WTC11 (cell line): Measurements from ENCODE around the gene DPP4. TPM values are rescaled to one million over a fixed set of nuclear protein-coding genes. Genes with fewer than 3 reads are reported as not detected.

Experiments
- ATAC-seq: fragments of 200-7000 bp; cut with Tn5 transposase; 2 replicates; pipeline ENCODE4 v1.10.0; 2021; ENCODE audit warnings: mild to moderate bottlenecking, moderate library complexity
- CTCF ChIA-PET: fragments of 300-600 bp; sonication (Branson Sonifier 250); formaldehyde crosslinking; loops from one replicate; lab custom pipeline; 2021; ENCODE audit warnings: antibody characterized with exemption; lab: Charles Lee
- POLR2A ChIA-PET: fragments of 350-600 bp; sonication (Branson Sonifier 250); formaldehyde crosslinking; loops from one replicate; lab custom pipeline; 2021; ENCODE audit warnings: antibody characterized with exemption; lab: Charles Lee
- DNase-seq: peaks from one replicate; pipeline ENCODE4 v3.0.0; 2021; ENCODE audit warnings: low spot score
- H3K27ac Mint-ChIP-seq: 2 replicates; pipeline ENCODE4 v1.8.0; 2021; ENCODE audit warnings: mixed read lengths
- H3K27me3 Mint-ChIP-seq: 2 replicates; pipeline ENCODE4 v1.8.0; 2021; ENCODE audit warnings: low read depth, mild to moderate bottlenecking, moderate library complexity, mixed read lengths
- H3K36me3 Mint-ChIP-seq: 2 replicates; pipeline ENCODE4 v1.8.0; 2021; ENCODE audit warnings: mixed read lengths
- H3K4me1 Mint-ChIP-seq: 2 replicates; pipeline ENCODE4 v1.8.0; 2022; ENCODE audit warnings: mixed read lengths
- H3K4me3 Mint-ChIP-seq: 2 replicates; pipeline ENCODE4 v1.8.0; 2021; ENCODE audit warnings: mild to moderate bottlenecking, moderate library complexity, mixed read lengths
- H3K9me3 Mint-ChIP-seq: 2 replicates; pipeline ENCODE4 v1.8.0; 2021; ENCODE audit warnings: mixed read lengths
- CBFB ChIP-seq: sonication (generic); formaldehyde crosslinking; IDR thresholded peaks from 2 replicates; pipeline ENCODE4 v1.8.1; 2022; ENCODE audit warnings: mild to moderate bottlenecking, low read depth, missing genetic modification reagents
- CREB1 ChIP-seq: sonication (generic); formaldehyde crosslinking; IDR thresholded peaks from 2 replicates; pipeline ENCODE4 v1.8.0; 2023; ENCODE audit warnings: mild to moderate bottlenecking, missing genetic modification reagents
- ETV6 ChIP-seq: sonication (generic); formaldehyde crosslinking; IDR thresholded peaks from 2 replicates; pipeline ENCODE4 v1.8.1; 2022; ENCODE audit warnings: mild to moderate bottlenecking, missing genetic modification reagents
- GABPB1 ChIP-seq: sonication (generic); formaldehyde crosslinking; IDR thresholded peaks from 2 replicates; pipeline ENCODE4 v1.8.1; 2023; ENCODE audit warnings: mild to moderate bottlenecking, missing genetic modification reagents
- JUN ChIP-seq: sonication (generic); formaldehyde crosslinking; IDR thresholded peaks from 2 replicates; pipeline ENCODE4 v1.8.0; 2023; ENCODE audit warnings: mild to moderate bottlenecking, missing genetic modification reagents
- NFYB ChIP-seq: sonication (generic); formaldehyde crosslinking; conservative IDR thresholded peaks from 2 replicates; pipeline ENCODE4 v1.8.0; 2022; ENCODE audit warnings: low read depth, missing genetic modification reagents
- NR3C1 ChIP-seq: sonication (generic); formaldehyde crosslinking; conservative IDR thresholded peaks from 2 replicates; pipeline ENCODE4 v1.8.1; 2023; ENCODE audit warnings: low read depth, mild to moderate bottlenecking, missing genetic modification reagents
- SMAD3 ChIP-seq: sonication (generic); formaldehyde crosslinking; IDR thresholded peaks from 2 replicates; pipeline ENCODE4 v1.8.0; 2022; ENCODE audit warnings: missing genetic modification reagents, mild to moderate bottlenecking, borderline replicate concordance
- SOX15 ChIP-seq: fragments of 250-450 bp; sonication (Bioruptor Pico); IDR thresholded peaks from 2 replicates; pipeline ENCODE4 v1.9.0; 2021; ENCODE audit warnings: mild to moderate bottlenecking
- TP53 ChIP-seq: sonication (generic); formaldehyde crosslinking; IDR thresholded peaks from 2 replicates; pipeline ENCODE4 v1.8.1; 2023; ENCODE audit warnings: mild to moderate bottlenecking, missing genetic modification reagents
- ZNF232 ChIP-seq: sonication (generic); formaldehyde crosslinking; IDR thresholded peaks from 2 replicates; pipeline ENCODE4 v1.8.0; 2022; ENCODE audit warnings: mild to moderate bottlenecking, missing genetic modification reagents
- total RNA-seq: library from RNA; stranded (reverse); gene quantifications from 3 replicates; pipeline ENCODE4 v1.2.3, GENCODE V29; 2021
- TF ChIP-seq, protein P1 (sequence below): sonication (generic); formaldehyde crosslinking; IDR thresholded peaks from 2 replicates; pipeline ENCODE4 v1.8.0; 2022; ENCODE audit warnings: mild to moderate bottlenecking, missing genetic modification reagents
- TF ChIP-seq, protein P2 (sequence below): sonication (generic); formaldehyde crosslinking; IDR thresholded peaks from 2 replicates; pipeline ENCODE4 v1.8.0; 2022; ENCODE audit warnings: mild to moderate bottlenecking, missing genetic modification reagents
- TF ChIP-seq, protein P3 (sequence below): fragments of 250-450 bp; sonication (Bioruptor Pico); IDR thresholded peaks from 2 replicates; pipeline ENCODE4 v1.9.0; 2021; ENCODE audit warnings: mild to moderate bottlenecking
- TF ChIP-seq, protein P4 (sequence below): sonication (generic); formaldehyde crosslinking; IDR thresholded peaks from 2 replicates; pipeline ENCODE4 v1.8.1; 2022; ENCODE audit warnings: mild to moderate bottlenecking, missing genetic modification reagents, moderate library complexity, borderline replicate concordance
- TF ChIP-seq, protein P5 (sequence below): sonication (generic); formaldehyde crosslinking; IDR thresholded peaks from 2 replicates; pipeline ENCODE4 v1.8.1; 2023; ENCODE audit warnings: mild to moderate bottlenecking, missing genetic modification reagents
- TF ChIP-seq, protein P6 (sequence below): sonication (generic); formaldehyde crosslinking; IDR thresholded peaks from 2 replicates; pipeline ENCODE4 v1.8.0; 2022; ENCODE audit warnings: missing genetic modification reagents

Gene DPP4
- total RNA-seq, 1 experiment from 2014 or later, result 3.6 TPM

DNA sequence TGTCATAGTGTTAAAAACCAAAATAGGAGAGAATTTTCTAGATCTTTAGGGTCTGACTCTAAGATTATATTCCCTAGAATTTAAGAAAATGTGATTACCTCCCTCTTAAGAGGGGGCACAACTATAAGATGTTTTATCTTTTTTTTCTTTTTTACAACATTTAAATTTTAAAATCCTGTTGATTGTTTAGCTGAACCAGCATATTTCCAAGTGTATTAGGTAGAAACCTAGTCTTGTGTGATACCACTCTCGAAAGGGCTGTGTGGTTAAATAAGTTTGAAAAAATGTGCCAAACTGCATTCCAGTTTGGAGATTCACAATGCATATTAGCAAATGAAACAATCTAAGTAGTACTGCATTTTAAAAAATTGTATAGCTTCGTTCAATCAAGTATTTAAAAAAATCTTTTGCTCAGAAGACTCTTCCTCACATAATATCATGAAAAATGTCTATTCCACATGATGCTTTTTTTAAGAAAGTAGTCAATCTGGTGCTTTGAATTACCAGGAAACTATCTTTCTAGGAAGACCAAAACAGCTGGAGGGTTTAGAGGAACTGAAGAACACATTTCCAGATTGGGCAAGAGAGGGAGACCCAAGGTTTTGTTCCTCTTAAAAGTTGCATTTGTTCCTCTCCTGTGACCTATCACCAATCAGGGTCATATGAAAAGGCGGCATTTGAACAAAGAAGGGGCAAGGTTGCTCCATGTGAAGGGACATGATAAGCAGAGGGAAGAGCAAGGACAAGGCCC is 98.8 kb downstream of the DPP4 start (continued):
- no peak for TF ChIP-seq CBFB
- TF ChIP-seq TP53 (CRISPR knock-in tag), result no peak
- no peak for TF ChIP-seq SOX15 (CRISPR knock-in tag)
- TF ChIP-seq, protein P1, sequence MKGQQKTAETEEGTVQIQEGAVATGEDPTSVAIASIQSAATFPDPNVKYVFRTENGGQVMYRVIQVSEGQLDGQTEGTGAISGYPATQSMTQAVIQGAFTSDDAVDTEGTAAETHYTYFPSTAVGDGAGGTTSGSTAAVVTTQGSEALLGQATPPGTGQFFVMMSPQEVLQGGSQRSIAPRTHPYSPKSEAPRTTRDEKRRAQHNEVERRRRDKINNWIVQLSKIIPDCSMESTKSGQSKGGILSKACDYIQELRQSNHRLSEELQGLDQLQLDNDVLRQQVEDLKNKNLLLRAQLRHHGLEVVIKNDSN, result no peak
- TF ChIP-seq, protein P2, sequence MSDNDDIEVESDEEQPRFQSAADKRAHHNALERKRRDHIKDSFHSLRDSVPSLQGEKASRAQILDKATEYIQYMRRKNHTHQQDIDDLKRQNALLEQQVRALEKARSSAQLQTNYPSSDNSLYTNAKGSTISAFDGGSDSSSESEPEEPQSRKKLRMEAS (CRISPR knock-in tag), result no peak
- TF ChIP-seq, protein P3, sequence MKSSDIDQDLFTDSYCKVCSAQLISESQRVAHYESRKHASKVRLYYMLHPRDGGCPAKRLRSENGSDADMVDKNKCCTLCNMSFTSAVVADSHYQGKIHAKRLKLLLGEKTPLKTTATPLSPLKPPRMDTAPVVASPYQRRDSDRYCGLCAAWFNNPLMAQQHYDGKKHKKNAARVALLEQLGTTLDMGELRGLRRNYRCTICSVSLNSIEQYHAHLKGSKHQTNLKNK (CRISPR knock-in tag), result no peak
- TF ChIP-seq, protein P4, sequence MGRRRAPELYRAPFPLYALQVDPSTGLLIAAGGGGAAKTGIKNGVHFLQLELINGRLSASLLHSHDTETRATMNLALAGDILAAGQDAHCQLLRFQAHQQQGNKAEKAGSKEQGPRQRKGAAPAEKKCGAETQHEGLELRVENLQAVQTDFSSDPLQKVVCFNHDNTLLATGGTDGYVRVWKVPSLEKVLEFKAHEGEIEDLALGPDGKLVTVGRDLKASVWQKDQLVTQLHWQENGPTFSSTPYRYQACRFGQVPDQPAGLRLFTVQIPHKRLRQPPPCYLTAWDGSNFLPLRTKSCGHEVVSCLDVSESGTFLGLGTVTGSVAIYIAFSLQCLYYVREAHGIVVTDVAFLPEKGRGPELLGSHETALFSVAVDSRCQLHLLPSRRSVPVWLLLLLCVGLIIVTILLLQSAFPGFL (CRISPR knock-in tag), result no peak
- no peak for TF ChIP-seq JUN (CRISPR knock-in tag)
- TF ChIP-seq, protein P5, sequence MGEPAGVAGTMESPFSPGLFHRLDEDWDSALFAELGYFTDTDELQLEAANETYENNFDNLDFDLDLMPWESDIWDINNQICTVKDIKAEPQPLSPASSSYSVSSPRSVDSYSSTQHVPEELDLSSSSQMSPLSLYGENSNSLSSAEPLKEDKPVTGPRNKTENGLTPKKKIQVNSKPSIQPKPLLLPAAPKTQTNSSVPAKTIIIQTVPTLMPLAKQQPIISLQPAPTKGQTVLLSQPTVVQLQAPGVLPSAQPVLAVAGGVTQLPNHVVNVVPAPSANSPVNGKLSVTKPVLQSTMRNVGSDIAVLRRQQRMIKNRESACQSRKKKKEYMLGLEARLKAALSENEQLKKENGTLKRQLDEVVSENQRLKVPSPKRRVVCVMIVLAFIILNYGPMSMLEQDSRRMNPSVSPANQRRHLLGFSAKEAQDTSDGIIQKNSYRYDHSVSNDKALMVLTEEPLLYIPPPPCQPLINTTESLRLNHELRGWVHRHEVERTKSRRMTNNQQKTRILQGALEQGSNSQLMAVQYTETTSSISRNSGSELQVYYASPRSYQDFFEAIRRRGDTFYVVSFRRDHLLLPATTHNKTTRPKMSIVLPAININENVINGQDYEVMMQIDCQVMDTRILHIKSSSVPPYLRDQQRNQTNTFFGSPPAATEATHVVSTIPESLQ, result no peak
- TF ChIP-seq ETV6, result no peak
- no peak for TF ChIP-seq CREB1 (CRISPR knock-in tag)
- TF ChIP-seq NR3C1, result no peak
- TF ChIP-seq, all 79 proteins: peak for 0

DNA sequence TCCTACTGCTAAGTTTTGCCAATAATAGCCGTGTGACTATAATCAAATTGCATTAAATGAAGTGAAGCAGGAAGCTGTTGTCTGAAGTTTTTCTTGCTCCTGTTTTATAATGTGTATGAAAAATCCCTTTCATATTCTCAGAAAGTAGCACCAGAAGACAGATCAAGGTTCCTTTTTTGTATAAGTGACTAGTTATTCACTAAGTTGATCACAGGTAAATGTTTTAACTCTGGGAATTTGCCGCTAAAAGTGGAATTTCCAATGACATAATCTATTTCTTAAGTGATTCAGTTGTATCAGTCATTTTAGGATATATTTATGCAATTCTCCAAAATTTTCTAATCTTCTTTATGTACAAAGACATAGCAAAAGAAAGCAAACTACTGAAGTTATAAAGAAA is 99.6 kb downstream of the DPP4 start:
- H3K27me3 Mint-ChIP-seq, result no peaks in the 10 kb centered on the region
- ATAC-seq, result no peak
- H3K4me3 Mint-ChIP-seq, result no peak overlapping the region
- no peak for DNase-seq
- ChIA-PET CTCF (no interaction called here), POLR2A (no interaction called here)
- H3K27ac Mint-ChIP-seq, result no peak overlapping the region
- TF ChIP-seq NFYB (CRISPR knock-in tag) (no peak), GABPB1 (CRISPR knock-in tag) (no peak), SMAD3 (CRISPR knock-in tag) (no peak), ZNF232 (no peak)
- TF ChIP-seq, protein P6, sequence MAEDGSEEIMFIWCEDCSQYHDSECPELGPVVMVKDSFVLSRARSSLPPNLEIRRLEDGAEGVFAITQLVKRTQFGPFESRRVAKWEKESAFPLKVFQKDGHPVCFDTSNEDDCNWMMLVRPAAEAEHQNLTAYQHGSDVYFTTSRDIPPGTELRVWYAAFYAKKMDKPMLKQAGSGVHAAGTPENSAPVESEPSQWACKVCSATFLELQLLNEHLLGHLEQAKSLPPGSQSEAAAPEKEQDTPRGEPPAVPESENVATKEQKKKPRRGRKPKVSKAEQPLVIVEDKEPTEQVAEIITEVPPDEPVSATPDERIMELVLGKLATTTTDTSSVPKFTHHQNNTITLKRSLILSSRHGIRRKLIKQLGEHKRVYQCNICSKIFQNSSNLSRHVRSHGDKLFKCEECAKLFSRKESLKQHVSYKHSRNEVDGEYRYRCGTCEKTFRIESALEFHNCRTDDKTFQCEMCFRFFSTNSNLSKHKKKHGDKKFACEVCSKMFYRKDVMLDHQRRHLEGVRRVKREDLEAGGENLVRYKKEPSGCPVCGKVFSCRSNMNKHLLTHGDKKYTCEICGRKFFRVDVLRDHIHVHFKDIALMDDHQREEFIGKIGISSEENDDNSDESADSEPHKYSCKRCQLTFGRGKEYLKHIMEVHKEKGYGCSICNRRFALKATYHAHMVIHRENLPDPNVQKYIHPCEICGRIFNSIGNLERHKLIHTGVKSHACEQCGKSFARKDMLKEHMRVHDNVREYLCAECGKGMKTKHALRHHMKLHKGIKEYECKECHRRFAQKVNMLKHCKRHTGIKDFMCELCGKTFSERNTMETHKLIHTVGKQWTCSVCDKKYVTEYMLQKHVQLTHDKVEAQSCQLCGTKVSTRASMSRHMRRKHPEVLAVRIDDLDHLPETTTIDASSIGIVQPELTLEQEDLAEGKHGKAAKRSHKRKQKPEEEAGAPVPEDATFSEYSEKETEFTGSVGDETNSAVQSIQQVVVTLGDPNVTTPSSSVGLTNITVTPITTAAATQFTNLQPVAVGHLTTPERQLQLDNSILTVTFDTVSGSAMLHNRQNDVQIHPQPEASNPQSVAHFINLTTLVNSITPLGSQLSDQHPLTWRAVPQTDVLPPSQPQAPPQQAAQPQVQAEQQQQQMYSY (CRISPR knock-in tag), result no peak
- peaks cover 19% of the 10 kb centered on the region for H3K4me1 Mint-ChIP-seq
- no peaks in the 10 kb centered on the region for H3K36me3 Mint-ChIP-seq
- H3K9me3 Mint-ChIP-seq, result no peaks in the 10 kb centered on the region
